NCI-H187 (cell line): Measurements from ENCODE around the gene DTX3L.
"Not testable (repeated sequence)": the region's sequence is repeated elsewhere in the genome, so short reads cannot be mapped to it uniquely, and the experiment has no call there.

ENCODE experiments used
- DNase-seq, 2 experiments: peaks; one replicate each; lab custom pipeline; 2025; lab: John Stamatoyannopoulos, UW

Gene DTX3L

GRCh38 chr3:122562923-122563716 lies 1.0 kb upstream of the DTX3L start:
- no peak for DNase-seq

GRCh38 chr3:122563717-122564025 lies 467 bp upstream of the DTX3L start:
- no peak for DNase-seq

- not testable (repeated sequence) for DNase-seq
Observed at GRCh38 chr3:122568131-122568530, 4.0 kb downstream of the DTX3L start.

- DNase-seq = no peak
Observed at GRCh38 chr3:122568755-122569154, 4.6 kb downstream of the DTX3L start.

GRCh38 chr3:122572940-122573412 lies 8.8 kb downstream of the DTX3L start:
- no peak for DNase-seq

- no peak for DNase-seq
Observed at GRCh38 chr3:122576174-122576940, 12.2 kb downstream of the DTX3L start.

- no peak for DNase-seq
Observed at GRCh38 chr3:122577409-122578031, 13.4 kb downstream of the DTX3L start, which contains the start of gene PARP15. TSS of gene PARP15 (plus strand) at chr3:122577650. CDS start at chr3:122577668, 18 bp downstream.

- no peak for DNase-seq
Observed at GRCh38 chr3:122578069-122578740, 14.1 kb downstream of the DTX3L start.

GRCh38 chr3:122580470-122580869 lies 16.3 kb downstream of the DTX3L start:
- DNase-seq = no peak

- no peak for DNase-seq
Observed at GRCh38 chr3:122581622-122582021, 17.5 kb downstream of the DTX3L start.

GRCh38 chr3:122582390-122582789 lies 18.3 kb downstream of the DTX3L start:
- DNase-seq = no peak

- no peak for DNase-seq
Observed at GRCh38 chr3:122586098-122586497, 22.0 kb downstream of the DTX3L start.

- DNase-seq = no peak
Observed at GRCh38 chr3:122586773-122587485, 22.8 kb downstream of the DTX3L start.

GRCh38 chr3:122587572-122587971 lies 23.4 kb downstream of the DTX3L start:
- no peak for DNase-seq

- DNase-seq = no peak
Observed at GRCh38 chr3:122589297-122589696, 25.2 kb downstream of the DTX3L start.

GRCh38 chr3:122590610-122591009 lies 26.5 kb downstream of the DTX3L start:
- no peak for DNase-seq

- DNase-seq = no peak
Observed at GRCh38 chr3:122594025-122594424, 29.9 kb downstream of the DTX3L start.

GRCh38 chr3:122598151-122598550 lies 34.0 kb downstream of the DTX3L start:
- DNase-seq = no peak

- no peak for DNase-seq
Observed at GRCh38 chr3:122598556-122598955, 34.4 kb downstream of the DTX3L start.

GRCh38 chr3:122602011-122602710 lies 38.0 kb downstream of the DTX3L start:
- DNase-seq = no peak

- no peak for DNase-seq
Observed at GRCh38 chr3:122603056-122603455, 38.9 kb downstream of the DTX3L start.
